PC-9 (cell line): ENCODE data around the gene HBE1.

Experiments used
- CTCF ChIP-seq: fragments of 200-600 bp; sonication (generic); conservative IDR thresholded peaks from 2 replicates; pipeline ENCODE4 v1.6.1; 2017; ENCODE audit warnings: mixed run types, antibody characterized with exemption, mild to moderate bottlenecking, moderate library complexity
- EZH2 ChIP-seq: fragments of 200-600 bp; sonication (generic); IDR thresholded peaks from 2 replicates; pipeline ENCODE4 v1.8.0; 2017; ENCODE audit warnings: antibody characterized with exemption, low read depth

GRCh38 chr11:5232176-5232575 lies 37.6 kb downstream of the HBE1 start:
- TF ChIP-seq CTCF, result no peak
- TF ChIP-seq EZH2, result no peak
